PFSK-1 (cell line): ENCODE results near the gene DZIP3.

Experiments
- FOXP2 ChIP-seq: optimal IDR thresholded peaks from 2 replicates; pipeline ENCODE3; 2011; ENCODE audit warnings: borderline replicate concordance, control low read depth, inconsistent platforms; ENCODE audit not compliant: insufficient read depth; ENCODE audit errors: extremely low read length, extremely low read depth
- POLR2AphosphoS5 ChIP-seq: IDR thresholded peaks from 2 replicates; pipeline ENCODE4 v1.6.1; 2012; ENCODE audit warnings: low read depth, mild to moderate bottlenecking, control low read depth, low read length, moderate library complexity
- SIN3A ChIP-seq: IDR thresholded peaks from 2 replicates; pipeline ENCODE4 v1.6.1; 2012; ENCODE audit warnings: mild to moderate bottlenecking, low read length, moderate library complexity, borderline replicate concordance; ENCODE audit not compliant: insufficient read depth
- TAF1 ChIP-seq: IDR thresholded peaks from 2 replicates; pipeline ENCODE4 v1.6.1; 2012; ENCODE audit warnings: low read length, control low read depth, borderline replicate concordance; ENCODE audit not compliant: insufficient read depth
- TF ChIP-seq, protein P1 (sequence below), 2 experiments: IDR thresholded peaks; 2 replicates each; pipeline versions ENCODE4 v1.6.1 to v1.8.0; 2011 to 2012; ENCODE audit warnings: low read depth in 2 of 2, low read length in 2 of 2, control low read depth in 1 of 2, inconsistent platforms in 1 of 2, mild to moderate bottlenecking in 1 of 2, moderate library complexity in 1 of 2; ENCODE audit not compliant: insufficient read depth in 1 of 2

Gene DZIP3

DNA sequence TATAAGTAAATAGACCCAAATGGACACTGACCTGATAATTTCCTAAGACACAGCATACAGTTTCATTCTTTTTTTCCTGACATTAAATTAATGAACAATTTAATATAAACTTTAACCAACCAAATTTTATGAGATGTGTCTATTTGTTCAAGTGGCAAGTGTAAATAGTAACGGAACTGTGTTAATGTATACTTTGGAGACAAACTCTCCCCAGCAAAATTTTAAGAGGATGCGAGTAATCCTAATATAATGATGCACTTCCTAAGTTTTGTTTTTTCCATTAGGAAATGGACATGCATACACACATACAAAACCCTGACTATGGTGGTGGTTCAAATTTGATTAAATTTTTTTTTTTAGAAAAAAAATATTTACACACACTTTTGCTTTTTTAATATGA lies 40.6 kb upstream of the DZIP3 start:
- TF ChIP-seq, protein P1, sequence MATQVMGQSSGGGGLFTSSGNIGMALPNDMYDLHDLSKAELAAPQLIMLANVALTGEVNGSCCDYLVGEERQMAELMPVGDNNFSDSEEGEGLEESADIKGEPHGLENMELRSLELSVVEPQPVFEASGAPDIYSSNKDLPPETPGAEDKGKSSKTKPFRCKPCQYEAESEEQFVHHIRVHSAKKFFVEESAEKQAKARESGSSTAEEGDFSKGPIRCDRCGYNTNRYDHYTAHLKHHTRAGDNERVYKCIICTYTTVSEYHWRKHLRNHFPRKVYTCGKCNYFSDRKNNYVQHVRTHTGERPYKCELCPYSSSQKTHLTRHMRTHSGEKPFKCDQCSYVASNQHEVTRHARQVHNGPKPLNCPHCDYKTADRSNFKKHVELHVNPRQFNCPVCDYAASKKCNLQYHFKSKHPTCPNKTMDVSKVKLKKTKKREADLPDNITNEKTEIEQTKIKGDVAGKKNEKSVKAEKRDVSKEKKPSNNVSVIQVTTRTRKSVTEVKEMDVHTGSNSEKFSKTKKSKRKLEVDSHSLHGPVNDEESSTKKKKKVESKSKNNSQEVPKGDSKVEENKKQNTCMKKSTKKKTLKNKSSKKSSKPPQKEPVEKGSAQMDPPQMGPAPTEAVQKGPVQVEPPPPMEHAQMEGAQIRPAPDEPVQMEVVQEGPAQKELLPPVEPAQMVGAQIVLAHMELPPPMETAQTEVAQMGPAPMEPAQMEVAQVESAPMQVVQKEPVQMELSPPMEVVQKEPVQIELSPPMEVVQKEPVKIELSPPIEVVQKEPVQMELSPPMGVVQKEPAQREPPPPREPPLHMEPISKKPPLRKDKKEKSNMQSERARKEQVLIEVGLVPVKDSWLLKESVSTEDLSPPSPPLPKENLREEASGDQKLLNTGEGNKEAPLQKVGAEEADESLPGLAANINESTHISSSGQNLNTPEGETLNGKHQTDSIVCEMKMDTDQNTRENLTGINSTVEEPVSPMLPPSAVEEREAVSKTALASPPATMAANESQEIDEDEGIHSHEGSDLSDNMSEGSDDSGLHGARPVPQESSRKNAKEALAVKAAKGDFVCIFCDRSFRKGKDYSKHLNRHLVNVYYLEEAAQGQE (IDR thresholded peaks at IDR 0.05; ENCODE audit: insufficient read depth in 1 of 2, low read depth in 2 of 2, low read length in 2 of 2) = no peak
- TF ChIP-seq FOXP2 (no peak), SIN3A (no peak), TAF1 (no peak), POLR2AphosphoS5 (no peak)

DNA sequence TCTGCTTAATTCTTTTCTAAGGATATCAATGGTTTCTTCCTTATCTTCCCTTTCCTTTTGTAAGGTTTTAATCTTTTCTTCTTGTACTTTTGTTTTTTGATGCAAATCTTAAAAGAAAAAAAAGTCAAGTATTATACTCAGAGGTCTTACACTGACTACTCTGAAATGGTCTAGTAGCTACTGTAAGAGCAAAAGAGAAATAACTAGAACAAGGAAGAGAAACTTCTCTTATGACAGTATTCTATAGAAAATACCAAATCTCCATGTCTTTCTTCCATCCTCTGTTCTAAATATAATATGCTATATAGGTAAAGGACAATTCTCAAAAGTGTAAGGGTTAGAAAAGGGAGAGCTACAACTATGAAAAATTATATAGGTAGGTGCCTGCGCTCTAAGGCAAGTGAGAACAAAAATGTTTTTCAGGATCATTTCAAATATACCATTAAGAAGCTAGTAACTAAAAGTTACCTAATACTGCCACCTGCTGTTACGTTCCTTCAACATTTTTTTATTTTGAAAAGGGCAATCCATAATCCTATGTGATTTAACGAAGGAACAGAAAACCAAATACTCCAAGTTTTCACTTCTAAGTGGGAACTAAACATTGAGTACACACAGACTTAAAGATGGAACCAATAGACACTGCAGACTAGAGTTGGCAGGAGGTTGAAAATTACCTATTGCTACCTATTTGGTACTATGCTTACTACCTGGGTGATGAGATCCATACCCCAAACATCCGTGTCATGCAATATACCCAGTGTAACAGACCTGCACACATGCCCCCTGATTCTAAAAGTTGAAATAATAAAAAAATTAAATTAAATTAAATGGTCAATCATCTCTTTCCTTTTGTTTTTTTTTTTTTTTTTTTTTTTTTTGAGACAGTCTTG lies 37.0 kb upstream of the DZIP3 start:
- TF ChIP-seq TAF1 = no peak
- no peak for TF ChIP-seq FOXP2
- no peak for TF ChIP-seq POLR2AphosphoS5
- TF ChIP-seq SIN3A = no peak
- TF ChIP-seq, protein P1 (IDR thresholded peaks at IDR 0.05; ENCODE audit: insufficient read depth in 1 of 2, low read depth in 2 of 2, low read length in 2 of 2) = no peak

DNA sequence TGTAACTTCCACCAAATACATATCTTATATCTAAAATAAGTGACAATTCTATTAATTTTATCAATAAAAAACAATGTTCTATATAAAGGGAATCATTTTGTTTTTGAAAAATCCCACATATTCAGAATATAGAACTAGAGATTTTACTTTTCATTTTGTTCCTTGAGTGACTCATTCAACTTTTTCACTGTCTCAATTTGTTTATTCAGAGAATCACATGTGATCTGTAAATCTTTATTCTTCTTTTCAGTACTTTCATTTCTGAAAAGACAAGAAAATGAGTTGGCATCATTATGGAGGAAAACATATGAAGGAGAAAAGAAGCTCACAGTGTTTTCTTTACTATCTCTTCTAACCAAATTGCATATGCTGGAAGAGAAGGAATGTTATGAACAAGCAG lies 35.3 kb upstream of the DZIP3 start:
- TF ChIP-seq POLR2AphosphoS5 (no peak), FOXP2 (no peak), TAF1 (no peak), SIN3A (no peak)
- TF ChIP-seq, protein P1 (IDR thresholded peaks at IDR 0.05; ENCODE audit: insufficient read depth in 1 of 2, low read depth in 2 of 2, low read length in 2 of 2) = no peak

DNA sequence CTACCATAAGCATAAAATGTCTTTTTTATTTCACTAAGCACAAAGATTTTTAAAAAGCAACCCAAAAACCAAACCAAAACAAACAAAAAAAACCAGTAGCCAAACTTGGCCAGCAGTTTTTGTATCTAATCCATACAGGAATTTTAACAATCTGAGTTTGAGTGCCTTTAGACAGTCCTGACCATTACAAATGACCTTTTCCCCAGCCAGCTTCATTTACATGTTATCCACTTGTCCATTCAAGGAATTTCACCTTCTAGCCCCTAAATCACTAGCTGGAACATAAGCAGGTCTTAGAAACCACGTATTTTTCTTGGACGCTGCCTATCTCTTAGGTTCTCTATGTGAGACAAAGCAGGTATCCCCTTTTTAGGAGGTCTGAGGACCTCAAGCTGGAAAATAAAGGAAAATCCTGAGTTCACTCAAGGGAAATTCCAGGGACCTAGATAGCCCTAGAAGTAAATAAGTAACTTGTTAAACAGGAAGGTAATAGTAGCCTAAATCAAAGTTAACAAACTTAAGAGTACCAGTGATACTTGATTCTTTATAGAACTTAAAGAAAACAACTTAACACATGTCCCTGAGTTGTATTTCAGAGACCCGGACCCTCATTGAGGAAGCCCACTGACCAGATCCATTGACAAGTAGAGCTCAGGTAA lies 34.5 kb upstream of the DZIP3 start:
- no peak for TF ChIP-seq FOXP2
- no peak for TF ChIP-seq SIN3A
- no peak for TF ChIP-seq POLR2AphosphoS5
- TF ChIP-seq, protein P1 (IDR thresholded peaks at IDR 0.05; ENCODE audit: insufficient read depth in 1 of 2, low read depth in 2 of 2, low read length in 2 of 2) = no peak
